ENCODE measurements around the gene FGF12.

The FGF12 gene

DNA sequence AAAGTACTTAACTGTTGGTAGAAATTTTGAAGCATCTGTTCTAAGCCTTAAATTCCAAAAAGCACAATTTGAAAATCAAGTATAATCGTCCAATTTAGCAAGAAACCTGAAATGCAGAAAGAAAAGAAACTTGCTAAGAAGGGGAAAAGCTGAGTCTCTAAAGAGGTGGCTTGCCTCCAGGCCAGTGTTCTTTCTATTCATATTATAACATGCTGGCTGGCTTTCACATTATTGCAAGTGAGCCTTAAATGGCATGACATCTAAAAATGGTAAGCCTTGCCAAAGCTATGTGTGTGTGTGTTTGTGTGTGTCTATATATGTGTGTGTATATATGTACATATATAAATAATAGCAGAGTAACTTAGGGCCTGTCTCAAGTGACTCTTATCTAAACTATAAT lies 89.5 kb downstream of the FGF12 start:
- no peak for TF ChIP-seq CTCF (IDR thresholded peaks at IDR 0.05; ENCODE audit: low read depth, low read length, missing control alignments)
- no peak overlapping the region for H3K4me3 ChIP-seq (replicated peaks; ENCODE audit: low read depth, low read length)
- no peak for DNase-seq (ENCODE audit: extremely low read depth, low read depth)

- DNase-seq (ENCODE audit: extremely low read depth, low read depth) = no peak
- no peak overlapping the region for H3K4me3 ChIP-seq (replicated peaks; ENCODE audit: low read depth, low read length)
- TF ChIP-seq CTCF (IDR thresholded peaks at IDR 0.05; ENCODE audit: low read depth, low read length, missing control alignments) = no peak
Observed at GRCh38 chr3:192636517-192637444, 90.6 kb downstream of the FGF12 start.

GRCh38 chr3:192629429-192629828 lies 97.9 kb downstream of the FGF12 start:
- no peak for TF ChIP-seq CTCF (IDR thresholded peaks at IDR 0.05; ENCODE audit: low read depth, low read length, missing control alignments)
- H3K4me3 ChIP-seq (replicated peaks; ENCODE audit: low read depth, low read length) = no peak overlapping the region
- no peak for DNase-seq (ENCODE audit: extremely low read depth, low read depth)

DNA sequence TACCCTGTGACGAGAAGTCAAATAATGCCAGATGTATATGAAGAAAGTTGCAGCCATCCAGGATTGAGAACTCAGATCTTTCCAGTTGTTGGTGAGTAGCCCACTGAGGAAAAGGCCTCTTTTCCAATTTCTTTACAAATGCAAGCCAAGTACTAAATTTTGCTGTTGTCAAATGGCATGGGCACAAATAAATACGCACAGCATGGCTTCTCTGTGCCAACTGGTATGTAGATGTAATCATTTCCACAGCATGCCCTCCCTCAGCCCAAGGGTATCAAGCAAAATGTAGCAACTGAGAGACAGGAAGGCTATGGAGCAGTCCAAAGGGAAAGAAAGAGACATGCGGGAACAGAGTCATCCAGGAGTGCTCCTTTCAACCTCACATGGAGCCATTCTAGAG lies 105.4 kb downstream of the FGF12 start:
- no peak for TF ChIP-seq CTCF (IDR thresholded peaks at IDR 0.05; ENCODE audit: low read depth, low read length, missing control alignments)
- no peak overlapping the region for H3K4me3 ChIP-seq (replicated peaks; ENCODE audit: low read depth, low read length)
- no peak for DNase-seq (ENCODE audit: extremely low read depth, low read depth)

DNA sequence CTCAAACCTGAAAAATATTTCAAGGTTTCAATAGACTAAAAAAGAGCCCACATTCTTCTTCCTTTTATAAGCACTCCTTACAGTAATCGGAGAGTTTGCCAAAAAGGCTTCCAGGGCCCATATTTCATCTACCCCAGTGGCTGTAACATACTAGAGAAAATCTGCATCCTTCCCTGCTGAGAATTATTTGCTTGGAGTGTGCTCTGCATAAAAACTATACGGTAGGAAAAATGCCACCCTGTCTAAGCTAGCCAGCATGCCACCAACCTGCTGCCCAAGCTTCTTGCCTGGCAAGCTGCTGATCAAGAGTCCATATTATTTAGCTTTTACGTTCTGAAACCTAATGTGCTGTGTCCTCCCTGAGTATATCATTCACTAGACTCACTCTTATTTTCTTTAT lies 107.1 kb downstream of the FGF12 start:
- no peak overlapping the region for H3K4me3 ChIP-seq (replicated peaks; ENCODE audit: low read depth, low read length)
- no peak for DNase-seq (ENCODE audit: extremely low read depth, low read depth)
- no peak for TF ChIP-seq CTCF (IDR thresholded peaks at IDR 0.05; ENCODE audit: low read depth, low read length, missing control alignments)

GRCh38 chr3:192611411-192611810 lies 115.9 kb downstream of the FGF12 start:
- no peak for TF ChIP-seq CTCF (IDR thresholded peaks at IDR 0.05; ENCODE audit: low read depth, low read length, missing control alignments)
- H3K4me3 ChIP-seq (replicated peaks; ENCODE audit: low read depth, low read length) = no peak overlapping the region
- no peak for DNase-seq (ENCODE audit: extremely low read depth, low read depth)
